DND-41 (cell line): ENCODE measurements around the gene MARS2.
"Not testable (repeated sequence)": the region's sequence is repeated elsewhere in the genome, so short reads cannot be mapped to it uniquely, and the experiment has no call there.

ENCODE experiments used
- ATAC-seq: fragments of 200-7000 bp; cut with Tn5 transposase; 3 replicates; pipeline ENCODE4 v1.9.1; 2021; ENCODE audit warnings: low read depth; ENCODE audit not compliant: insufficient read depth
- DNase-seq: peaks from one replicate; pipeline ENCODE4 v3.0.0-alpha.2; 2020
- H2AFZ ChIP-seq: 2 replicates; pipeline ENCODE4 v1.6.0; 2012; ENCODE audit warnings: low read depth, low read length
- H3K27ac ChIP-seq: 2 replicates; pipeline ENCODE4 v1.5.1; 2012; ENCODE audit warnings: low read length, inconsistent platforms
- H3K27me3 ChIP-seq: fragments of 200-600 bp; sonication (generic); 2 replicates; pipeline ENCODE4 v1.6.0; 2012; ENCODE audit warnings: low read length, mild to moderate bottlenecking, inconsistent platforms; ENCODE audit not compliant: insufficient read depth, poor library complexity
- H3K36me3 ChIP-seq: 2 replicates; pipeline ENCODE4 v1.5.1; 2012; ENCODE audit warnings: low read length, inconsistent platforms; ENCODE audit not compliant: insufficient read depth
- H3K4me1 ChIP-seq: 2 replicates; pipeline ENCODE4 v1.5.1; 2012; ENCODE audit warnings: mild to moderate bottlenecking, low read length; ENCODE audit not compliant: insufficient read depth
- H3K4me2 ChIP-seq: 2 replicates; pipeline ENCODE4 v1.6.0; 2012; ENCODE audit warnings: mild to moderate bottlenecking, moderate library complexity, low read length, inconsistent platforms; ENCODE audit not compliant: insufficient read depth
- H3K4me3 ChIP-seq, 2 experiments: fragments of 200-600 bp in 1 of 2; shearing (Covaris generic) in 1 of 2; 2 replicates each; pipeline ENCODE4 v1.5.1; 2012 to 2016; ENCODE audit warnings: inconsistent platforms in 2 of 2, low read length in 2 of 2, mild to moderate bottlenecking in 2 of 2, low read depth in 1 of 2, moderate library complexity in 1 of 2
- H3K79me2 ChIP-seq: 2 replicates; pipeline ENCODE4 v1.6.0; 2012; ENCODE audit warnings: low read length, inconsistent platforms; ENCODE audit not compliant: insufficient read depth
- H3K9ac ChIP-seq: 2 replicates; pipeline ENCODE4 v1.6.0; 2012; ENCODE audit warnings: low read depth, mild to moderate bottlenecking, inconsistent platforms, low read length, moderate library complexity
- H3K9me3 ChIP-seq: 2 replicates; pipeline ENCODE4 v1.5.1; 2012; ENCODE audit warnings: low read length, moderate library complexity, mild to moderate bottlenecking, inconsistent platforms; ENCODE audit not compliant: insufficient read depth, severe bottlenecking
- H4K20me1 ChIP-seq: 2 replicates; pipeline ENCODE4 v1.6.0; 2012; ENCODE audit warnings: low read length; ENCODE audit not compliant: insufficient read depth
- CTCF ChIP-seq: IDR thresholded peaks from 2 replicates; pipeline ENCODE4 v1.5.1; 2012; ENCODE audit warnings: borderline replicate concordance, low read length, moderate library complexity, mild to moderate bottlenecking; ENCODE audit not compliant: poor library complexity, severe bottlenecking; ENCODE audit errors: extremely low read depth
- EZH2 ChIP-seq: IDR thresholded peaks from 3 replicates; pipeline ENCODE4 v1.6.1; 2012; ENCODE audit warnings: borderline replicate concordance, low read depth, mild to moderate bottlenecking, moderate library complexity, low read length, inconsistent platforms; ENCODE audit not compliant: severe bottlenecking

Gene MARS2

GRCh38 chr2:197708331-197708730, 3.2 kb downstream of the MARS2 start:
- Histone ChIP-seq H3K9ac (peak overlapping the region; percentile 54; the same call in 1 of the 2 replicates), H2AFZ (no peak overlapping the region), H4K20me1 (peaks cover 45% of the 10 kb centered on the region), H3K36me3 (peaks cover 31% of the 10 kb centered on the region), H3K27me3 (no peaks in the 10 kb centered on the region), H3K4me3 (peak overlapping the region in 1 of 2 experiments; percentile 95; a peak in 2 of 4 replicates), H3K9me3 (no peaks in the 10 kb centered on the region), H3K79me2 (peaks cover 52% of the 10 kb centered on the region), H3K27ac (no peak overlapping the region), H3K4me1 (peaks cover 55% of the 10 kb centered on the region), H3K4me2 (peak overlapping the region; percentile 96)
- TF ChIP-seq EZH2 (no peak), CTCF (no peak)
- no peak for DNase-seq
- ATAC-seq = no peak

- ATAC-seq, DNase-seq, H2AFZ ChIP-seq, H3K27me3 ChIP-seq, H3K9me3 ChIP-seq, H3K27ac ChIP-seq: not testable (repeated sequence)
- peaks cover 32% of the 10 kb centered on the region for H3K36me3 ChIP-seq
- peak overlapping the region; percentile 96 for H3K4me2 ChIP-seq
- H3K79me2 ChIP-seq = peaks cover 52% of the 10 kb centered on the region
- H4K20me1 ChIP-seq = peaks cover 45% of the 10 kb centered on the region
- H3K9ac ChIP-seq = 0 out of 2 replicates have a peak overlapping the region, but pooled peaks have one; percentile 2
- H3K4me1 ChIP-seq = peaks cover 51% of the 10 kb centered on the region
- peak overlapping the region in 1 of 2 experiments; percentile 95; a peak in 1 of 4 replicates for H3K4me3 ChIP-seq
Measured at GRCh38 chr2:197709140-197709539, 4.0 kb downstream of the MARS2 start.

- peaks cover 45% of the 10 kb centered on the region for H3K4me1 ChIP-seq
- no peak for TF ChIP-seq CTCF
- no peak for TF ChIP-seq EZH2
- H3K36me3 ChIP-seq = peaks cover 36% of the 10 kb centered on the region
- no peaks in the 10 kb centered on the region for H3K27me3 ChIP-seq
- DNase-seq = no peak
- H4K20me1 ChIP-seq = peaks cover 45% of the 10 kb centered on the region
- H3K9ac ChIP-seq = no peak overlapping the region
- H3K4me3 ChIP-seq = no peak overlapping the region
- ATAC-seq = no peak
- H2AFZ ChIP-seq = no peak overlapping the region
- peaks cover 48% of the 10 kb centered on the region for H3K79me2 ChIP-seq
- no peak overlapping the region for H3K4me2 ChIP-seq
- no peaks in the 10 kb centered on the region for H3K9me3 ChIP-seq
- H3K27ac ChIP-seq = no peak overlapping the region
Measured at GRCh38 chr2:197710424-197711042, 5.4 kb downstream of the MARS2 start.

GRCh38 chr2:197711578-197711977, 6.4 kb downstream of the MARS2 start:
- H3K27ac ChIP-seq = no peak overlapping the region

More at GRCh38 chr2:197711578-197711977, 6.4 kb downstream of the MARS2 start:
- ATAC-seq (no peak), DNase-seq (no peak)
- Histone ChIP-seq H2AFZ (no peak overlapping the region), H3K9ac (no peak overlapping the region), H3K4me1 (peaks cover 36% of the 10 kb centered on the region), H3K4me3 (no peak overlapping the region), H3K4me2 (no peak overlapping the region), H3K9me3 (no peaks in the 10 kb centered on the region), H3K27me3 (no peaks in the 10 kb centered on the region), H4K20me1 (peaks cover 34% of the 10 kb centered on the region), H3K36me3 (peaks cover 34% of the 10 kb centered on the region), H3K79me2 (peaks cover 38% of the 10 kb centered on the region)
- TF ChIP-seq CTCF (no peak), EZH2 (no peak)
